Vagina (tissue), 2 donors: ENCODE results near the gene CACTIN. TPM values are rescaled to one million over a fixed set of nuclear protein-coding genes. Genes with fewer than 3 reads are reported as not detected.

Experiments used
- DNase-seq, 2 donors: peaks; one replicate each; pipeline ENCODE4 v3.0.0-alpha.2; 2017; ENCODE audit errors: extremely low spot score in 2 of 2
- H3K27ac ChIP-seq: fragments of 200-600 bp; sonication (generic); one replicate; pipeline ENCODE4 v1.5.1; 2019
- H3K27me3 ChIP-seq: fragments of 200-600 bp; sonication (generic); one replicate; pipeline ENCODE4 v1.5.1; 2019
- H3K36me3 ChIP-seq, 2 donors: fragments of 200-600 bp; sonication (generic); one replicate each; pipeline ENCODE4 v1.5.1; 2017 to 2019
- H3K4me1 ChIP-seq: fragments of 200-600 bp; sonication (generic); one replicate; pipeline ENCODE4 v1.5.1; 2019
- H3K4me3 ChIP-seq, 2 donors: fragments of 200-600 bp; sonication (generic); 1 replicate in 1 of 2; 2 replicates in 1 of 2; pipeline ENCODE4 v1.5.1; 2016 to 2019
- H3K9me3 ChIP-seq: fragments of 200-600 bp; sonication (generic); one replicate; pipeline ENCODE4 v1.5.1; 2019
- POLR2A ChIP-seq, 2 donors: fragments of 450-650 bp; IDR thresholded peaks; one replicate each; pipeline ENCODE4 v1.6.1; 2017; ENCODE audit warnings: antibody characterized with exemption in 2 of 2, mild to moderate bottlenecking in 2 of 2, moderate library complexity in 2 of 2
- POLR2AphosphoS5 ChIP-seq, 2 donors: sonication (generic); formaldehyde crosslinking; IDR thresholded peaks; one replicate each; pipeline ENCODE4 v1.9.0; 2017; ENCODE audit warnings: antibody characterized with exemption in 2 of 2, mild to moderate bottlenecking in 2 of 2, low read depth in 1 of 2; ENCODE audit not compliant: insufficient read depth in 1 of 2
- intact Hi-C: fragments of 100-400 bp; cut with DNase I; formaldehyde crosslinking; loops from one replicate; pipeline ENCODE4 v1.15.1; 2023
- total RNA-seq: library from RNA; depleted of rRNA; stranded (reverse); fragments of >200 nt; gene quantifications from one replicate; pipeline ENCODE4 v1.2.3, GENCODE V29; 2016
- TF ChIP-seq, protein P1 (sequence below), 3 experiments: fragments of 450-650 bp in 2 of 3; fragments of 200-600 bp in 1 of 3; sonication (generic) in 1 of 3; IDR thresholded peaks; one replicate each; pipeline ENCODE4 v1.5.1; 2017 to 2019; ENCODE audit warnings: antibody characterized with exemption in 3 of 3, mild to moderate bottlenecking in 2 of 3, moderate library complexity in 2 of 3

The CACTIN gene
- total RNA-seq, 1 donor from 2014 or later: 36.3 TPM

DNA sequence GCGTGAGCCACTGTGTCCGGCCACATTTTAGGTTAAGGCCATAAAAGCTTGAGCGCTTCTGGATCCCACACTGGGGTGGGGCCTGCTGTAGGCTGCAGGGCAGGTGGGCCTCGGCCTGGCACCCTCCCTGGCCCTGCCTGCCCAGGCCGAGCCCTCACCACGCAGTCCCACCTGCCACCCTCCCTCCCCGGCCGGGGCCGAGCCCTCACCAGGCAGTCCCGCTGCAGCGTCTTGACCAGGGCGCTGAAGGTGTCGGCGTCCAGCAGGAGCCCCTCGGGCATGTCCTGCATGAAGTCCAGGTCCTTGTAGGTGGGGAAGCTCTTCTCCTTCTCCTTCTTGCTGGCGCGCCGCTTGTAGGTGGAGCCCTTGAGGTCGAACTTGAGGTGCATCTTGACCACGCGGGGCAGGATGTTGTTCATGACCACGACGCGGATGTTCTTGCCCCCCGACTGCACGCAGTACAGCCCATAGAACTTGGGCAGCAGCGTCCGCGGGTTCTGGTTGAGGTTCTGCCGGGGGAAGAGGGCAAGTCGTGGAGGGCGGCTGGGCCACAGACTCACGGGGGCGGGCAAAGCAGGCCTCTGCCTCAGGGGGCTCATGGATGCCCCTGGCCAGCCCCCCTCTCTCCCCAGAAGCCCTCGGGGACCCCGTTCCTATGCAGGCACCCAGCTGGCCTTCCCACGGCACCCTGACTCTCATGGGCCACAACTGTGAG is 26.6 kb upstream of the CACTIN start:
- Histone ChIP-seq H3K4me3 (no peak overlapping the region), H3K4me1 (peaks cover 11% of the 10 kb centered on the region), H3K27me3 (no peaks in the 10 kb centered on the region), H3K27ac (no peak overlapping the region), H3K36me3 (peaks cover 0 to 55% of the 10 kb centered on the region in 2 donors), H3K9me3 (no peaks in the 10 kb centered on the region)
- intact Hi-C loops: no loop called here
- no peak for TF ChIP-seq POLR2A (IDR thresholded peaks at IDR 0.05)
- no peak for TF ChIP-seq POLR2AphosphoS5 (IDR thresholded peaks at IDR 0.05; ENCODE audit: insufficient read depth in 1 of 2, low read depth in 1 of 2)
- TF ChIP-seq, protein P1, sequence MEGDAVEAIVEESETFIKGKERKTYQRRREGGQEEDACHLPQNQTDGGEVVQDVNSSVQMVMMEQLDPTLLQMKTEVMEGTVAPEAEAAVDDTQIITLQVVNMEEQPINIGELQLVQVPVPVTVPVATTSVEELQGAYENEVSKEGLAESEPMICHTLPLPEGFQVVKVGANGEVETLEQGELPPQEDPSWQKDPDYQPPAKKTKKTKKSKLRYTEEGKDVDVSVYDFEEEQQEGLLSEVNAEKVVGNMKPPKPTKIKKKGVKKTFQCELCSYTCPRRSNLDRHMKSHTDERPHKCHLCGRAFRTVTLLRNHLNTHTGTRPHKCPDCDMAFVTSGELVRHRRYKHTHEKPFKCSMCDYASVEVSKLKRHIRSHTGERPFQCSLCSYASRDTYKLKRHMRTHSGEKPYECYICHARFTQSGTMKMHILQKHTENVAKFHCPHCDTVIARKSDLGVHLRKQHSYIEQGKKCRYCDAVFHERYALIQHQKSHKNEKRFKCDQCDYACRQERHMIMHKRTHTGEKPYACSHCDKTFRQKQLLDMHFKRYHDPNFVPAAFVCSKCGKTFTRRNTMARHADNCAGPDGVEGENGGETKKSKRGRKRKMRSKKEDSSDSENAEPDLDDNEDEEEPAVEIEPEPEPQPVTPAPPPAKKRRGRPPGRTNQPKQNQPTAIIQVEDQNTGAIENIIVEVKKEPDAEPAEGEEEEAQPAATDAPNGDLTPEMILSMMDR (IDR thresholded peaks at IDR 0.05): no peak
- no peak for DNase-seq

DNA sequence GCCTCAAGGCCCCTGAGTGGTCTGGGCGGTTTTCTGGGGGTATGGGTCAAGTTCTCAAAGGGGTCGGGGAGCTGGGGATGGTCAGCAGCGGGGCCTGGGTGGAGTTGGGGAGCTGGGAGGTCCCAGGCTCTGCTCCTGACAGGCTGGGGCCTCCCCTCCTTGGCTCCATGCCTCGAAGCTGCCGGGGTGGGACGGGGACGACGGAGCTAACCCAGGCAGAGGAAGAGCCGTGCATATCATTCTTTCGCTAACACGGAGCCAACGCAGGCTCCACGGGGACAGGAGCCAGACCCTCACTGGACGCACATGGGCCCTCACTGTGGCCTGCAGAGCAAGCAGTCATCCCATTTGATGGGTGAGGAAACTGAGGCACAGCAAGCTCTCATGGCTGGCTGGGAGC is 25.8 kb upstream of the CACTIN start:
- TF ChIP-seq POLR2AphosphoS5 (IDR thresholded peaks at IDR 0.05; ENCODE audit: insufficient read depth in 1 of 2, low read depth in 1 of 2) (no peak), POLR2A (IDR thresholded peaks at IDR 0.05) (no peak)
- TF ChIP-seq, protein P1 (IDR thresholded peaks at IDR 0.05): no peak
- no peaks in the 10 kb centered on the region for H3K27me3 ChIP-seq
- H3K27ac ChIP-seq: no peak overlapping the region
- intact Hi-C loops: no loop called here
- H3K36me3 ChIP-seq: peaks cover 0 to 49% of the 10 kb centered on the region in 2 donors
- peaks cover 11% of the 10 kb centered on the region for H3K4me1 ChIP-seq
- H3K9me3 ChIP-seq: no peaks in the 10 kb centered on the region
- DNase-seq: no peak
- no peak overlapping the region for H3K4me3 ChIP-seq

DNA sequence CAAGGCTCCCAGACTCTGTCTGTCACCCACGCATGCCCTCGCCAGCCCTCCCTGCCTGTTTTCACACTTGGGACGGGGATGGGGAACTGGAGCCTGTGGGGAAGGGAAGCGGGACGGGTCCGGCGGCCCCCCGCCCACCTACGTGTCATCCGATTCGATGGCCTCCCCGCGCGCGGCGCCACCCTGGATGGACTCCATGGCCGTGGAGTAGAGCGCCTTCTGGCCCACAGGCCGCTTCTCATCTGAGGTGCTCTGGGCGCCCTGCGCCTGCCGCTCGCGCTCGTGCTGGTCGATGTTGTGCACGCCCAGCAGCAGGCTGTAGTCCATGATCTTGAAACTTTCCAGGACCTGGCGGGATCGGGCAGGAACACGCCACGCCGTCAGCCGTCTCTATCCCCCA is 25.1 kb upstream of the CACTIN start:
- H3K36me3 ChIP-seq: peaks cover 0 to 42% of the 10 kb centered on the region in 2 donors
- no peak for DNase-seq

DNA sequence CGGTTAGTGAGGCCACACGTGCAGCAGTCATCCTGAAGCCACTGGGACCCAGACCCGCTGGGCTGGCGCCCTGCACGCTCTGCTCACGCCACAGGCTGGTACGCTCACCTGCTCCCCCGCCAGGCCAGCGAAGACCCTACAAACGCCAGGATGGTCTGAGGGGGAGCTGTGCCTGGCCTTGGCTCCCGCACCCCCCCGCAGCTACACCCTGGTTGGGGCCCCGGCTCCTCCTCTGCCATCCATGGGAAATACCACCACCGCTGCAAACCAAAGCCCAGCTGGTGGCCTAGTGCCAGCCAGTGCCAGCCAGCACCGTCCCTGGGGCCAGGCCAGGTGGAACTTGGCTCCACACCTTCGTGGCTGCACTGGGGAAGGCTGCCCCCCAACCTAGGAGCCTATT is 23.3 kb upstream of the CACTIN start:
- TF ChIP-seq POLR2A (IDR thresholded peaks at IDR 0.05) (no peak), POLR2AphosphoS5 (IDR thresholded peaks at IDR 0.05; ENCODE audit: insufficient read depth in 1 of 2, low read depth in 1 of 2) (no peak)
- TF ChIP-seq, protein P1 (IDR thresholded peaks at IDR 0.05): no peak
- Histone ChIP-seq H3K9me3 (no peaks in the 10 kb centered on the region), H3K27ac (no peak overlapping the region), H3K4me3 (no peak overlapping the region), H3K36me3 (peaks cover 0 to 49% of the 10 kb centered on the region in 2 donors), H3K4me1 (no peaks in the 10 kb centered on the region), H3K27me3 (no peaks in the 10 kb centered on the region)
- intact Hi-C loops: no loop called here
- no peak for DNase-seq

More for the DNA sequence above, 25.1 kb upstream of the CACTIN start:
- TF ChIP-seq, protein P1 (IDR thresholded peaks at IDR 0.05): no peak
- TF ChIP-seq POLR2A (IDR thresholded peaks at IDR 0.05): no peak
- H3K4me3 ChIP-seq: no peak overlapping the region
- intact Hi-C loops: no loop called here
- H3K27ac ChIP-seq: no peak overlapping the region
- H3K27me3 ChIP-seq: no peaks in the 10 kb centered on the region
- no peaks in the 10 kb centered on the region for H3K9me3 ChIP-seq
- peaks cover 11% of the 10 kb centered on the region for H3K4me1 ChIP-seq
